Renal cortex interstitium (tissue), 11 donors: Measurements from ENCODE around the gene SIGMAR1. TPM values are rescaled to one million over a fixed set of nuclear protein-coding genes. Genes with fewer than 3 reads are reported as not detected.
A peak's percentile ranks its signal among the peaks of the same experiment; 100 is the strongest.
"Not testable (repeated sequence)": the region's sequence is repeated elsewhere in the genome, so short reads cannot be mapped to it uniquely, and the experiment has no call there.

Source experiments
- DNase-seq, 11 donors: peaks; one replicate each; pipeline ENCODE4 v3.0.0-alpha.2; 2013; ENCODE audit warnings: low read depth in 9 of 11, low spot score in 4 of 11; ENCODE audit errors: extremely low read depth in 1 of 11
- polyA plus RNA-seq, 3 donors: library from polyadenylated mRNA; unstranded; fragments of 120-200 nt; gene quantifications; one replicate each; pipeline ENCODE4 v1.2.1, GENCODE V29; 2013; ENCODE audit not compliant: insufficient read length in 3 of 3

The SIGMAR1 gene
- polyA plus RNA-seq, 3 donors: 43.9 to 55.1 (median 46.9) TPM

DNA sequence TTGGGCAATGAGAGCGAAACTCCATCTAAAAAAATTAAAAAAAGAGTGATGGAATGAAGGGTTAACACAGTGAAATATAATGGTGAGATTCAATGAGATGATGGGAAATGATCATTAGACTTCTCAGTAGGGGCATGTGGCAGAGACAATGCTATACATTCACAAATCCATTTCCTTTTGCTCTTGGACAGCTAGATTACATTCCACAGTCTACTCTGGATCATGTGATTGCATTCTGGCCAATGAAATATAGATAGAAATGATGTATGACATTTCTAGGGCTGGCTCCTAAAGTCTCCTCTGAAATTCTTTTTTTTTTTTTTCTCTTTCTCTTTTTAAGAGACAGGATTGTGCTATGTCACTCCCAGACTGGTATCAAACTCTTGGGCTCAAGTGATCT is 5.1 kb upstream of the SIGMAR1 start:
- DNase-seq: no peak

DNA sequence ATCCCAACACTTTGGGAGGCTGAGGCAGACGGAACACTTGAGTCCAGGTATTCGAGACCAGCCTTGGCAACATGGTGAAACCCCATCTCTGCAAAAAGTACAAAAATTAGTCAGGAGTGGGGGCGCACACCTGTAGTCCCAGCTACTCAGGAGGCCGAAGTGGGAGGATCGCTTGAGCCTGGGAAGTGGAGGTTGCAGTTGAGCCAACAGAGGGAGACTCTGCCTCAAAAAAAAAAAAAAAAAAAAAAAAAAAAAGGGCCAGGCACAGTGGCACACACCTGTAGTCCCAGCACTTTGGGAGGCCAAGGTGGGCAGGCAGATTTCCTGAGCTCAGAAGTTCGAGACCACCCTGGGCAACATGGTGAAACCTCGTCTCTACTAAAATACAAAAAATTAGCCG is 1.7 kb upstream of the SIGMAR1 start:
- DNase-seq: not testable (repeated sequence)

DNA sequence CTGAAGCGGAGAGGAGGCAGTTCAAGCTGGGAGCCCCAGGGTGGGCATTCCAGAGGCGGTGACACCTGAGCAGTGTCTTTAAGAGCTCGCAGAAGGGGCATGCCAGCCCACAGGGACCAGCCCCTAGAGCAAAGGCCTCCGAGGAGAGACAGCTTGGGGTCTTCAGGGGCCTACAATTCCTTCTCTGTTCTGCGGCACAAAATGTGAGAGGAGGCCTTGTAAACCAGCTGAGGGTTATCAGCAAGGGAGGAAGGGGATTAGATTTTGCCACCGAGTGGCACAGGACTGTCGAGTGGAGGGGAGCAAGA is 505 bp upstream of the SIGMAR1 start:
- no peak for DNase-seq

DNA sequence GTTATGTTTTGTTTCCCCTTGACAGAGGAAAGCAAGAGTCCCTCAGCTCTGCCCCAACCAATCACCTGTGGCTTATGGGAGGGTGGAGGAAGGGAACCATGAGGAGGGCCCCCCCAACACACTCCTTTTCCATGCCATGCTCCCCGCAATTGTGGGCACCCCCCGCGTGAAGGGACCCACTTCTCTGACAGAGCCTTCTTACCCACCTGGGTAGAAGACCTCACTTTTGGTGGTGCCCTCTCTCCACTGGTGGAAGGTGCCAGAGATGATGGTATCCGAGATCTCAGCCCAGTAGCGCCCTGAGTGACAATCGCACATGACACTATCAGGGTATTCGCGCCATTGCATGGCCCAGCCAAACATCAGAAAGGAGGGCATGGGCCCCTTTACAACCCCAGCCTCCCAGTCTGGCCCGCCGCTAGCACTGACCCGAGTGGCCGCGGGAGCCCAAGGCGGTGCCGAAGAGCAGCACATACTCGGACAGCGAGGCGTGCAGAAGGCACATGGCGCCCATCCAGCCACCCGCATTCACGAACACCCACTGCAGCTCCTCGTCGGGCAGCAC is 714 bp downstream of the SIGMAR1 start:
- no peak for DNase-seq

DNA sequence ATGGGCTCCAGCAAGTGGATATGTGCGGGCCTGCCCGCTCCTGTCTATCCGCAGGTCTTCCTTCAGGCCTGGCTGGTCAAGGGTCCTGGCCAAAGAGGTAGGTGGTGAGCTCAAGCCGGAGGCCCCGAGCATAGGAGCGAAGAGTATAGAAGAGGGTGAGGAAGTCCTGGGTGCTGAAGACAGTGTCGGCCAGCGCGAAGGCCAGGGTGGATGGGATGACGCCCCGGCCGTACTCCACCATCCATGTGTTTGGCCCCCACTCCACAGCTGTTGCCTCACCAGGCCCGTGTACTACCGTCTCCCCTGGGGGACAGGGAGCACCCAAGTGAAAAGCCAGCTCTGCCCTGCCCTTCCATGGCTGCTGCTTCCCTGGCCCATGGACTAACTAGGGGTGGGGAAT is 2.0 kb downstream of the SIGMAR1 start:
- no peak for DNase-seq

DNA sequence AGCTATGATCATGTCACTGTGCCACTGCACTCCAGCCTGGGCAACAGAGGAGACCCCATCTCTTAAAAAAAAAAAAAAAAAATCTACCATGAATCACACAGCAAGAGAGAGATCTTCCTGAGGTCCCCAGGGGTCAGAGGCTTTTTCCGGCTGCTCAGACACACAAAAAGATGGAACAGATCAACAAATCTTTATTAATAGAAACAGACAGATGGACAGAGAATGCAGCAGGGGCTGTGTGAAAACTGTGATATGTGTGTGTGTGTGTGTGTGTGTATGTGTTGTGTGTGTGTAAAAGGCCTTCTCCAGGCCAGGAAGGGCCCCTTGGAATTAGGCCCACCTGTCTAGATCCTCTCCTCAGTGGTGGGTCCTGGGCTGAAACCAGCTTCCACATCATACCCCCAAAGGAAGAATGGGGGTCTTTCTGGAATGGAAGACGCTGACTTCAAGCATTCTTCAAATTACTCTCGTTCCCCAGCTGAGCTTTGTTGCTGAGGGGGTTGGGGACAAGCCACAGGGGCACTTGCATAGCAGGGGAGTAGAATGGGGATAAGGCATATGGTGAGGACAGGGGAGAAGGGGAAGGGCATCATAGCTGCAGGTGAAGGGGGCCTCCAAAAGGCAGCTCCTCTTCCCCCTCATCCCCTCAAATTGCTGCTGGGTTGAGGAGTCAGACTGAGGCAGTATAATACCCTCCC is 2.9 kb downstream of the SIGMAR1 start:
- no peak for DNase-seq

DNA sequence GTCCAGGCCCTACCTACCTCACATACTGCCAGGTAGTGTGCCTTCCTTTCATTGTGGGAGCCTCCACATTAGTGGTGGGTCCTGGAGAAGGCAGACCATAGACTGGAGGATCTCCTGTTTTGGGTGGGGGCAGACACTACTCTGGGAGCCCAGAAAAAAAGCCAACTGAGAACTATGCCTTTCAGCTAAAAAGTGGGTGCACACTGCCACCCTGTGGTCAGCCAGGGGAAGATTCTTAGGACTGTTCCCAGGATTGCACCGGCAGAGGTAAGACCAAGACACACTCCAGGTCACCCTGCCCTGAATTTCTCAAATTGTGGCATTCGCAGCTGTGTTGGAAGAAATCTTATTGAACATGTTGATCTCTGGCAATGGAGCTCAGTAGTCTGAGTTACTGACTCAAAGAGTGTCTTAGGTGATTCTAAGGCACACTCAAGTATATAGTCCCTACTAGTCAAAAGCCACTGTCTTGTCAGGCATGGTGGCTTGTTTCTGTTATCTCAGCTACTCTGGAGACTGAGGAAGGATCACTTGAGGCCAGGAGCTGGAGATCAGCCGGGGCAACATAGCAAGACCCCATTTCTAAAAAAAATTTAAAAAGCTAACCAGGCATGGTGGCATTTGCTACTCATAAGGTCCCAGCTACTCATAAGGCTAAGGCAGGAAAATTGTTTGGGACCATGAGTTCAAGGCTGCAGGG is 3.6 kb downstream of the SIGMAR1 start:
- DNase-seq: no peak

DNA sequence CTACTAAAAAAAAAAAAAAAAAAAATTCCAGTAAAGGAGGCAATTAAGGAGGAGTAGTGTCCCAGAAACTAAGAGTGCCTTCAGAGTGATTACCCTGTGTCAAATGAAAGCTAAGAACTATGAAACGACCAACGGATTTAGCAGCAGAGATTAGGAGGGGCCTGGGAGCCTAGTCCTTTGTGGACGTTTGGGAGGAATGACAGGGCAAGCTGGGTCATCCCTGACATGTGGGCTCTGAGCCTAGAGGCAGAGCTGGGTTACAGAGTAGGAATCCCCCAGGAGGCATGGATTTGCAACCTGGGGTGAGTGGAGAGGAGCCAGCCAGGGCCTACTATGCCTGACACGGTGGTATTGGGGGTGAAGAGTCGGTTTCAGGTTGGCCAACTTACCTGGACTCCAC is 4.4 kb downstream of the SIGMAR1 start:
- no peak for DNase-seq

DNA sequence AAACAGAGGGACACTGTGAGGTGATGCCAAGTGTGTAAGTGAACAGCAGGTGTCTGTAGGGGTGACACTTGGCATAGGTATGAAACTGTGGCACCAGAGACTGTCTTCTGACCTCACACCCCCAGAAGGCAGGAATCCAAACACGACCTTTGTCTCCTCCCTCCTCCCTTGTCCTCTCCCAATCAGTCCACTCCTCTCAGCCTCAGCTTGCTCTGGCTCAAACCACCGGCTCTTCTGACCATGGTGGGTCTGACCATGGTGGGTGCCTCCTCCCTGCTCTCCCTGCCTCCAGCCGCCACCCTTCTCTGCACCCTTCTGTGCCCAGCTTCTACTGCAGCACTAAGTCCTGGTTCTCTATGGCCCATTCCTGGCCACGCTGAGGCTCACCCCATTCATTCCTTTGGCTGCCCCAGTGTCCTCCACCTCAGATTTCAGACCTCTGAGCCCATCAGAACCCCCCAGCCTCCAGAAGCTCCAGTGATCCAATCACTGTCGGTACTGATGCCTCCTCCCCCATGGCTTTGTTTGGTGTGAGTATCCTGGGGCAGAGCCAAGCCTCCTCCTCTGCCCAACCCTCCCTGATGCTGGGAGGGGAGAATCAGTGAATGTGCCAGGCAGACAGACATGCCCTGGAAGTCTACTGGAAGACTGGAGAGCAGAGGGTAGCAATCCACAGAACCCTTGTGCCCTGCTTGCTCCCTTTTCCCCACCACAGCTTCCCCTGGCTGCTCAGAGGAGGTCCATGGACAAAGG is 7.0 kb downstream of the SIGMAR1 start:
- DNase-seq: no peak

DNA sequence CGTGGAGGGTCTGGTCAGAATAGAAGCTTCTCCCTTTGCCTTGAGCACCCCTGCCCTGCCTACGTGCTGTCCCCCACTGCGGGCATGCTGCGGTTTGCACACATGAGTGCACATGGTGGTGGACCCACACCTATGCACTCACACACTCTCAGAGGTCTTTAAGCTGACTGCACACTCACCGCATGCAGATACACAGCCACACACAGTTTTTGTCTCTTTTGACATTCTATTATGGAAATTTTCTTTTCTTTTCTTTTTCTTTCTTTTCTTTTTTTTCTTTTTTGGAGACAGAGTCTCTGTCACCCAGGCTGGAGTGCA is 8.1 kb downstream of the SIGMAR1 start:
- DNase-seq: no peak

DNA sequence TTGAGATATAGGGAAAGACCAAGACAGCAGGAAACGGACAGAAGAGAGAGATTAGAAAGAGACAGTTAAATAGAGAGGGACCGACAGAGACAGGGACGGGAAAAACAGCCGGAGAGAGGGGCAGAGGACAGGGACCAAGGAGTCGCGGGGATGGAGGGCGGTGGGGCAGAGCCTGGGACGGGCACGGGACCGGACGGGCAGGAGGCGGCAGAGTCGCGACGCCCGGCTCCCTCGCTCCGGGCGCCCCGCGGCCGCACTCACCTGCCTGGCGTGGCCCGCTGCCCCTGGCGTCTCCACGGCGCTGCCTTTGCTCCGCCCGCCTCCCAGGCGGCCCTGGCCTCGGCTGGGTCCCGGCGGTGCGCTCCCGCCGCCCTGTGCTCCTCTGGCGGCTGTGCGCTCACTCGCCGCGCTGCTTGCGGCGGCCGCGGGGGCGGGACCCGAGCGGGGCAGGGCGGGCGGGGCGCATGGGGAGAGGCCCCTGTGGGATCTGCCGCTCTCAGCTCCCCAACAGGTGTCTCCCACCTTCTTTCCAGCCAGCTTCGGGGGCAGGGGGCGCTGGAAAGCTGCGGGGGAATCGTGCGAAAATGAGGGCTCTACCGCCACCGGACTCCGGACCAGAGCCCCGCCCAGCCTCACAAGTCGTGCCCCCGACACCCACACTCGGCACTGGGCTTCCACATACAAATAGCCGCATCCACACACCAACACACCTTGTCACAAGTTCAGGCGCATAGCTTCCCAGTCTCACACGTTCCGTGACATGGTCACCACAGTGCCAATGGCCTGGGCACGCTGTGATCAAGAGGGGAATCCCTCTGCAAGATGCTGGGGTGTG is 8.7 kb downstream of the SIGMAR1 start, which contains the start of gene ARID3C:
TSS of gene ARID3C (minus strand) at position 411 of the 835 bp plus-strand sequence. CDS start 1,052 bp downstream, outside the sequence.
- DNase-seq: no peak

DNA sequence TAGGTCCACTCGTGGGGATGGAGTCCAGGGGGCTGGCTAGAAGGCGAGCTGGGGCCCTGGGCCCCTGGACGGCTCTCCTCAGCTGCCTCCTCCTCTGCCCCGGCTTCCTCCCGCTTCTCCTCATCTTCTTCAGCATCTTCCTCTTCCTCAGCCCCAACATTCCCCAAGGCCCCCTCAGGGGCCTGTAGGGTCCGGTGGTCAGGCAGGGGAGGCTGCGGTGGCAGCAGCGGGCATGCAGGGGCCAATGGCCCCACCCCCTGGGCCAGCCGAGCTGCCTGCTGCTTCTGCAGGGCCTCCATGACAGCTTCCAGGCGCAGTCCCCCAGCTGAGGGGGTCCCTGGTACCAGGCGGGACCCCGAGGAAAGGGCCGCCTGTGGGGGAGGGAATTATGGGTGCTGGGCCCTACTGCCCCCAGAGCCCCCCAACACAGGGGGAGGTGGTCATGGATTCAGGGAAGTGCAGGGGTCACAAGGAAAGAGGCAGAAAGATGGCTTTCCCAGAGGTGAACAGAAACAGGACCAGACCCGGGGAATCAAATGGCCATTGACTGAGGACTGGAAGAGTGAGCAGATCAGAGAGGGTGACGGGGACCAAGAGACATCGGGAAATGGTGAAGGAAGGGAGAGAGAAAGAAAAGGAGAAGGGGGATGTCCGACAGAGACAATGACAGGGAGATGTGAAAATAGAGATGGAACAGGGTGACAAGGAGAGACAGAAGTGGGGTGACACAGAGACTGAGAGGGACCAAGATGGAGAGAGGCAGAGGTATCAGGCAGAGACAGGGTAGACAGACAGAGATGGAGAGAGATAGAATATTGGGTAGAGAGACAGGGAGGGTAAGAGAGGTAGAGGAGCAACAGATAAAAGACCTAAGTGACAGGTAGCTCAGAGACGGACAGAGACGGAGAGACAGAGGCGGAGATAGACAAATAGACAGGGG is 9.6 kb downstream of the SIGMAR1 start:
- DNase-seq: no peak

DNA sequence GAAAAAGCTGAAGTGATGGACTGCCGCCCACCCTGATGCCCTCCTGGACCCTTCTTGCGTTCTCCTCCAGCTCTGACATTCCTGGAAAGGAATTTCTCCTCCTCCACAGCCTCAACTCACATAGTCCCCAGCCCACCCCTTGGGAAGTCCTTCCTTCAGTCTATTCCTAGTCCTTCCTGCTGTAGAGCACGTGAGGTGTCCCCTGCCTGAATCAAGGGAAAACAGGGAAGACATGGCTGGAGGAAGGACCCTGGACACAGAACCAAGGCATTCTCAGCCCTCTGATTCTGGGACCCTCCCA is 12.5 kb downstream of the SIGMAR1 start:
- no peak for DNase-seq

DNA sequence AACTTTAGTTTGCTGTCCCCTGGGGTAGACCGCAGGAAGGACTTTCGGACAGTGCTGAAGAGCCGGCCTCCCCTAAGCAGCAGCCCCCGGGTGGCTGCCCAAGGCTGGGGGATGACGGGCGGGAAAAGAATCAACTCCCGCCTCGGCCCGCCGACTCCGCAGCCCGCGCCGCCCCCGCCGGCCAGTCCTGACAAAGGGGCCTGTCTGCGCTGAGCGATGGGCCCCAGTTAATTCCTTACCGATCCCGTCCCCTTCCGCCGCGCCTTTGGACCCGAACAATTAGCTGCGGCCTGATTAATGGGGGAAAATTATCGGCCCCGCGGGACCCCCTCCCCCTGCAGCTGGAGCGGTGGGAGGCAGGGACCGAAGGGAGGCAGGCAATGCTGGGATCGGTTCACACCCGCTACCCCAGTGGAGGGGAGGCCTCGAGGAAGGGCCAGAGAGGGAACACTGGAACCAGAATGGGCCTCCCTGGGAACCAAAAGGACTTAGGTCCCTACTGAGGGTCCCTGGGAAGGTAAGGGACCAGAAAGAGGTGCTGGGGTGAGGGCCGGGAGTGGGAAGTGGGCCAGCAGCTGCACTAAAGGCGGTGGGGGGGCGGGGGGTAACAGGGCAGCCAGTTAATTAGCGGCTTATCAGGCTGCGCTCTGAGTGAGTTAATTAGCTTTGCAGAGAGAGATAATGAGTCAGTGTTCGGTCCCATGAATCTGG is 13.0 kb downstream of the SIGMAR1 start:
- no peak for DNase-seq

DNA sequence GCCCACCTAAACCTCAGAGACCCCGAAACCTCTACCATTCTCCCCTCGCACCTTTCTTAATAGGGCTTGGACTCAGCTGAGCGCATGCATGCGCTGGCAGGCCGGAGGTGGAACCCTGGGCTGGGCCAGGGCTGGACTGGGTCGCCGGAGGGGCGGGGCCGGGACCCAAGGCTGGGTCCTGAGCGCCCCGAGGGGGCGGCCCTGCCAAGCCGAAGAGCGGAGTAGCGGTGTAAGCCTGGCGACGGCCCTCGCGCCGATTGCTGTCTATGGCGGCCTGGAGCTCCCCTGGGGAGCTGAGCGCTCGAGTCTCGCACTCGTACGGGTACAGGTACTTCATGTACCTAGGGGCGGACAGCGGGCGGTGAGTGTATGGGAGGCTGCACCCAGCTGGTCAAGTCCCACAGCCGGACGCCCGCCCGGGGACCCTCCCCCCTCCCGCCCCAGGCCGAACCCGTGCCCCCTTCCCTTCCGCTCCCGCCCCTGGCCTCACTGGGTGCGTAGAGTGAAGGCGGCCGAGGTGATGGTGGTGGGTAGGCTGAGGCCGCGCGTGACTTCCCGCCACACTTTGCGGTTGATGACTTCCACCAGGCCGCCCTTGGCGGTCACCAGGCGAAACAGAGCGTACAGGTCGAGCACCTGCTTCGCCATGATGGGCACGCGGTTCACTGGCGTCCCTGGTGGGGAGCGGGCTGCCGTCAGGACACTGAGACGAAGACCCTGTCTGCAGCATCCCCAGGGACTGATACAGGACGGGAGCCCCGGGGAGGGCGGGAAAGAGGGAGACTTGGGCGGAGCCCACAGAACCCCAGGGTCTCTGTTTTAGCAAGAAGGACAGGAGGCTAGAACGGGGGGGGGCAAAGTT is 14.0 kb downstream of the SIGMAR1 start:
- no peak for DNase-seq

DNA sequence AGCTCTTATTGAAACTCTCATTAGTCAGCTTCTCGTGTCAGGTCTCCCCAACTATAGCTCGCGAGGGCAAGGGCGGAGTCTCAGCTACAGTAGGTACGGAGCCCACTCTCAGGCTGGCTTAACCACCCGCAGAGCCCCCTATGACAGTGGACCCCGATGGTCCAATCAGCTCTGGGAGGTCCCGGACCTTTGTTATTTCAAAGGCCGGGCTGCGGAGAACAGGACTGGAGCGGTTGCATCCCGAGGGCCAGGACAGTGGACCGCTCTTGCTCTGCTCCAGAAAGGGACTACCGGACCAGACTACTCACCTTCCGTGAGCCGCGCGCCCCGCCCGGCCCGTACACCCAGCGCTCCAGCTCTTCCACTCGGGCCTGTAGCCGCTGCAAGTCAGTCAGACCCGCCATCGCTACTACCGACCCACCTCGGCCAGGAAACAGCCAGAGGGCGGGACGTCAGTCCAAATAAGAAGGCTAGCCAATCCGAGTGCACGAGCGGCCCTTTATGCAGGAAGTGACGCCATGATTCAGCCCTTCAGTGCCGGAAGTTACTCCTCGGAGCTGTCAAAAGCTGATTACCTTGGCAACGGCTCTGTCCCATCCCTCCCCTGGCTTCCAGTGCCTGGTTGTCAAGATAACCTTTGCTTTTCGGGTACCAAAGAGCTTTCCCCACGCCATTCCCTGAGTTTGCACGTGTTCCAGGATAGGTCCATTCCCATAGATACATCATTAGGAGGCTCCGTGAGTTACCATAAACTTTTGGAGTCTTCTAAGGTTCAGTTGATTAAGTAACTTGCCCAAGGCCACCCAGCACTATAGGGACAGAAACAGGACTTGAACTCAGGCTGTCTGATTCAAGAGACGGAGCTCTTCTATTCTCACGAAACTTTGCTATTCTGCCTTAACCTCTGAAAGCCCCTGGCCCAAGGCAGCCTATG is 17.3 kb downstream of the SIGMAR1 start, which contains the start of gene DCTN3:
TSS of gene DCTN3 (minus strand) at position 435 of the 934 bp plus-strand sequence. CDS start at position 404, 31 bp downstream.
- peak in 10 of 11 donors; percentile 85 to 94 (median 90) for DNase-seq
